HEK293 (cell line): Measurements from ENCODE around the gene FZR1.

Source experiments
- KLF8 ChIP-seq: fragments of 450-650 bp; formaldehyde crosslinking; IDR thresholded peaks from 2 replicates; pipeline ENCODE4 v1.5.1; 2016; ENCODE audit warnings: missing biosample characterization, missing genetic modification characterization
- SALL2 ChIP-seq: fragments of 450-650 bp; formaldehyde crosslinking; IDR thresholded peaks from 2 replicates; pipeline ENCODE4 v1.5.0; 2017; ENCODE audit warnings: missing biosample characterization, mild to moderate bottlenecking, missing genetic modification characterization, borderline replicate concordance
- TRIM28 ChIP-seq: IDR thresholded peaks from 2 replicates; pipeline ENCODE4 v1.6.1; 2011; ENCODE audit warnings: low read length, control low read depth, borderline replicate concordance
- ZNF140 ChIP-seq: fragments of 450-650 bp; formaldehyde crosslinking; IDR thresholded peaks from 2 replicates; pipeline ENCODE4 v1.5.1; 2016; ENCODE audit warnings: missing biosample characterization, missing genetic modification characterization
- ZNF274 ChIP-seq, 2 experiments: fragments of 200-500 bp in 1 of 2; fragments of 450-650 bp in 1 of 2; sonication (Bioruptor generic) in 1 of 2; formaldehyde crosslinking in 1 of 2; IDR thresholded peaks; 2 replicates each; pipeline versions ENCODE4 v1.5.1 to v1.6.1; 2014 to 2016; ENCODE audit warnings: borderline replicate concordance in 1 of 2, inconsistent platforms in 1 of 2, low read length in 1 of 2, missing biosample characterization in 1 of 2, missing genetic modification characterization in 1 of 2
- ZNF610 ChIP-seq: fragments of 450-650 bp; formaldehyde crosslinking; IDR thresholded peaks from 2 replicates; pipeline ENCODE4 v1.5.1; 2016; ENCODE audit warnings: missing biosample characterization, missing genetic modification characterization, borderline replicate concordance
- ZNF707 ChIP-seq: fragments of 450-650 bp; formaldehyde crosslinking; IDR thresholded peaks from 2 replicates; pipeline ENCODE4 v1.5.1; 2016; ENCODE audit warnings: missing biosample characterization, missing genetic modification characterization
- TF ChIP-seq, protein P1 (sequence below): fragments of 450-650 bp; formaldehyde crosslinking; conservative IDR thresholded peaks from 2 replicates; pipeline ENCODE4 v1.5.1; 2016; ENCODE audit warnings: low read depth, missing biosample characterization, missing genetic modification characterization
- TF ChIP-seq, protein P2 (sequence below): fragments of 450-650 bp; formaldehyde crosslinking; IDR thresholded peaks from 2 replicates; pipeline ENCODE4 v1.5.1; 2017; ENCODE audit warnings: missing biosample characterization, missing genetic modification characterization
- TF ChIP-seq, protein P3 (sequence below): fragments of 450-650 bp; formaldehyde crosslinking; IDR thresholded peaks from 2 replicates; pipeline ENCODE4 v1.5.1; 2016; ENCODE audit warnings: missing biosample characterization, missing genetic modification characterization

- TF ChIP-seq ZNF610 (tag by site-specific recombination) (no peak), TRIM28 (no peak), ZNF274 (IDR thresholded peaks at IDR 0.05; ENCODE audit: low read length) (no peak), ZNF274 (tag by site-specific recombination; IDR thresholded peaks at IDR 0.05; ENCODE audit: borderline replicate concordance) (no peak), ZNF140 (tag by site-specific recombination) (no peak), ZNF707 (tag by site-specific recombination) (no peak), KLF8 (no peak), SALL2 (tag by site-specific recombination) (no peak)
- TF ChIP-seq, protein P1, sequence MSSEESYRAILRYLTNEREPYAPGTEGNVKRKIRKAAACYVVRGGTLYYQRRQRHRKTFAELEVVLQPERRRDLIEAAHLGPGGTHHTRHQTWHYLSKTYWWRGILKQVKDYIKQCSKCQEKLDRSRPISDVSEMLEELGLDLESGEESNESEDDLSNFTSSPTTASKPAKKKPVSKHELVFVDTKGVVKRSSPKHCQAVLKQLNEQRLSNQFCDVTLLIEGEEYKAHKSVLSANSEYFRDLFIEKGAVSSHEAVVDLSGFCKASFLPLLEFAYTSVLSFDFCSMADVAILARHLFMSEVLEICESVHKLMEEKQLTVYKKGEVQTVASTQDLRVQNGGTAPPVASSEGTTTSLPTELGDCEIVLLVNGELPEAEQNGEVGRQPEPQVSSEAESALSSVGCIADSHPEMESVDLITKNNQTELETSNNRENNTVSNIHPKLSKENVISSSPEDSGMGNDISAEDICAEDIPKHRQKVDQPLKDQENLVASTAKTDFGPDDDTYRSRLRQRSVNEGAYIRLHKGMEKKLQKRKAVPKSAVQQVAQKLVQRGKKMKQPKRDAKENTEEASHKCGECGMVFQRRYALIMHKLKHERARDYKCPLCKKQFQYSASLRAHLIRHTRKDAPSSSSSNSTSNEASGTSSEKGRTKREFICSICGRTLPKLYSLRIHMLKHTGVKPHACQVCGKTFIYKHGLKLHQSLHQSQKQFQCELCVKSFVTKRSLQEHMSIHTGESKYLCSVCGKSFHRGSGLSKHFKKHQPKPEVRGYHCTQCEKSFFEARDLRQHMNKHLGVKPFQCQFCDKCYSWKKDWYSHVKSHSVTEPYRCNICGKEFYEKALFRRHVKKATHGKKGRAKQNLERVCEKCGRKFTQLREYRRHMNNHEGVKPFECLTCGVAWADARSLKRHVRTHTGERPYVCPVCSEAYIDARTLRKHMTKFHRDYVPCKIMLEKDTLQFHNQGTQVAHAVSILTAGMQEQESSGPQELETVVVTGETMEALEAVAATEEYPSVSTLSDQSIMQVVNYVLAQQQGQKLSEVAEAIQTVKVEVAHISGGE (tag by site-specific recombination): no peak
- TF ChIP-seq, protein P2, sequence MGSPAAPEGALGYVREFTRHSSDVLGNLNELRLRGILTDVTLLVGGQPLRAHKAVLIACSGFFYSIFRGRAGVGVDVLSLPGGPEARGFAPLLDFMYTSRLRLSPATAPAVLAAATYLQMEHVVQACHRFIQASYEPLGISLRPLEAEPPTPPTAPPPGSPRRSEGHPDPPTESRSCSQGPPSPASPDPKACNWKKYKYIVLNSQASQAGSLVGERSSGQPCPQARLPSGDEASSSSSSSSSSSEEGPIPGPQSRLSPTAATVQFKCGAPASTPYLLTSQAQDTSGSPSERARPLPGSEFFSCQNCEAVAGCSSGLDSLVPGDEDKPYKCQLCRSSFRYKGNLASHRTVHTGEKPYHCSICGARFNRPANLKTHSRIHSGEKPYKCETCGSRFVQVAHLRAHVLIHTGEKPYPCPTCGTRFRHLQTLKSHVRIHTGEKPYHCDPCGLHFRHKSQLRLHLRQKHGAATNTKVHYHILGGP: no peak
- TF ChIP-seq, protein P3, sequence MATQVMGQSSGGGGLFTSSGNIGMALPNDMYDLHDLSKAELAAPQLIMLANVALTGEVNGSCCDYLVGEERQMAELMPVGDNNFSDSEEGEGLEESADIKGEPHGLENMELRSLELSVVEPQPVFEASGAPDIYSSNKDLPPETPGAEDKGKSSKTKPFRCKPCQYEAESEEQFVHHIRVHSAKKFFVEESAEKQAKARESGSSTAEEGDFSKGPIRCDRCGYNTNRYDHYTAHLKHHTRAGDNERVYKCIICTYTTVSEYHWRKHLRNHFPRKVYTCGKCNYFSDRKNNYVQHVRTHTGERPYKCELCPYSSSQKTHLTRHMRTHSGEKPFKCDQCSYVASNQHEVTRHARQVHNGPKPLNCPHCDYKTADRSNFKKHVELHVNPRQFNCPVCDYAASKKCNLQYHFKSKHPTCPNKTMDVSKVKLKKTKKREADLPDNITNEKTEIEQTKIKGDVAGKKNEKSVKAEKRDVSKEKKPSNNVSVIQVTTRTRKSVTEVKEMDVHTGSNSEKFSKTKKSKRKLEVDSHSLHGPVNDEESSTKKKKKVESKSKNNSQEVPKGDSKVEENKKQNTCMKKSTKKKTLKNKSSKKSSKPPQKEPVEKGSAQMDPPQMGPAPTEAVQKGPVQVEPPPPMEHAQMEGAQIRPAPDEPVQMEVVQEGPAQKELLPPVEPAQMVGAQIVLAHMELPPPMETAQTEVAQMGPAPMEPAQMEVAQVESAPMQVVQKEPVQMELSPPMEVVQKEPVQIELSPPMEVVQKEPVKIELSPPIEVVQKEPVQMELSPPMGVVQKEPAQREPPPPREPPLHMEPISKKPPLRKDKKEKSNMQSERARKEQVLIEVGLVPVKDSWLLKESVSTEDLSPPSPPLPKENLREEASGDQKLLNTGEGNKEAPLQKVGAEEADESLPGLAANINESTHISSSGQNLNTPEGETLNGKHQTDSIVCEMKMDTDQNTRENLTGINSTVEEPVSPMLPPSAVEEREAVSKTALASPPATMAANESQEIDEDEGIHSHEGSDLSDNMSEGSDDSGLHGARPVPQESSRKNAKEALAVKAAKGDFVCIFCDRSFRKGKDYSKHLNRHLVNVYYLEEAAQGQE (tag by site-specific recombination): no peak
These were observed 79.4 kb downstream of the FZR1 start, which contains the start of gene GIPC3 for GRCh38 chr19:3585301-3586126.
